COLO668 (cell line): ENCODE measurements around the gene CEP128.

Experiments
- DNase-seq: peaks from one replicate; lab custom pipeline; 2025; ENCODE audit not compliant: unreplicated experiment; lab: John Stamatoyannopoulos, UW

Gene CEP128

GRCh38 chr14:80781972-80782367 is 159.6 kb downstream of the CEP128 start:
- DNase-seq, result no peak

- no peak for DNase-seq
Measured at GRCh38 chr14:80780500-80780899, 161.0 kb downstream of the CEP128 start.

GRCh38 chr14:80776657-80777056 is 164.9 kb downstream of the CEP128 start:
- DNase-seq, result no peak

GRCh38 chr14:80776186-80776585 is 165.4 kb downstream of the CEP128 start:
- no peak for DNase-seq

GRCh38 chr14:80772504-80772903 is 169.0 kb downstream of the CEP128 start:
- DNase-seq, result no peak

- no peak for DNase-seq
Measured at GRCh38 chr14:80771201-80771600, 170.3 kb downstream of the CEP128 start.

GRCh38 chr14:80770114-80770908 is 171.2 kb downstream of the CEP128 start:
- no peak for DNase-seq

- DNase-seq, result no peak
Measured at GRCh38 chr14:80768646-80769045, 172.9 kb downstream of the CEP128 start.

GRCh38 chr14:80764921-80765507 is 176.5 kb downstream of the CEP128 start:
- DNase-seq, result no peak

GRCh38 chr14:80764496-80764895 is 177.0 kb downstream of the CEP128 start:
- no peak for DNase-seq

GRCh38 chr14:80762641-80763228 is 178.8 kb downstream of the CEP128 start:
- DNase-seq, result no peak

- DNase-seq, result no peak
Measured at GRCh38 chr14:80754696-80755095, 186.8 kb downstream of the CEP128 start.

GRCh38 chr14:80751285-80751684 is 190.3 kb downstream of the CEP128 start:
- no peak for DNase-seq

- DNase-seq, result no peak
Measured at GRCh38 chr14:80726211-80726610, 215.3 kb downstream of the CEP128 start.

GRCh38 chr14:80718940-80719339 is 222.6 kb downstream of the CEP128 start:
- DNase-seq, result no peak

GRCh38 chr14:80714474-80714873 is 227.1 kb downstream of the CEP128 start:
- no peak for DNase-seq

GRCh38 chr14:80713076-80713850 is 228.3 kb downstream of the CEP128 start:
- DNase-seq, result no peak

GRCh38 chr14:80705241-80705980 is 236.1 kb downstream of the CEP128 start:
- no peak for DNase-seq

GRCh38 chr14:80700601-80701000 is 240.9 kb downstream of the CEP128 start:
- DNase-seq, result no peak

- DNase-seq, result no peak
Measured at GRCh38 chr14:80699861-80700260, 241.7 kb downstream of the CEP128 start.

GRCh38 chr14:80698974-80699373 is 242.6 kb downstream of the CEP128 start:
- DNase-seq, result no peak
